PC-3 (cell line): ENCODE measurements around the gene CCDC154.

ENCODE experiments used
- EZH2 ChIP-seq: fragments of 300-600 bp; sonication (generic); IDR thresholded peaks from one replicate; pipeline ENCODE4 v1.6.1; 2017; ENCODE audit warnings: antibody characterized with exemption, mild to moderate bottlenecking, low read length; ENCODE audit not compliant: unreplicated experiment
- TF ChIP-seq, protein P1 (sequence below): fragments of 300-600 bp; sonication (generic); conservative IDR thresholded peaks from 2 replicates; pipeline ENCODE4 v1.5.1; 2017; ENCODE audit warnings: antibody characterized with exemption, low read depth, mild to moderate bottlenecking, low read length

DNA sequence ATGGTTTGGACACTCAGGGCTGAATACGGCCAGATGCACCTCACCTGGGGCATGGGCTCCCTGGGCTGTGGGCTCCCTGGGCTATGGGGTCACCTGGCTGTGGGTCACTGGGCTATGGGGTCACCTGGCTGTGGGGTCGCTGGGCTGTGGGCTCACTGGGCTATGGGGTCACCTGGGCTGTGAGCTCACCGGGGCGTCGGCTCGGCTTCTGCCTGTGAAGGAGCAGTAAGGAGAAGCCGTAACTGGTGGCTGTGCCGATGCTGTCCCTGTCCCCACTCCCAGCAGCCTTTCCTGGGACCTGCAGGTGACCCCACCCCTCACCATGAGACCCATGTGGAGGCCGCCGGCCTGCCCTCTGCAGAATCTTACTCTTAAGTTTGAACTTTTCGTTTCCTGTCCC, 15.3 kb downstream of the CCDC154 start:
- TF ChIP-seq, protein P1, sequence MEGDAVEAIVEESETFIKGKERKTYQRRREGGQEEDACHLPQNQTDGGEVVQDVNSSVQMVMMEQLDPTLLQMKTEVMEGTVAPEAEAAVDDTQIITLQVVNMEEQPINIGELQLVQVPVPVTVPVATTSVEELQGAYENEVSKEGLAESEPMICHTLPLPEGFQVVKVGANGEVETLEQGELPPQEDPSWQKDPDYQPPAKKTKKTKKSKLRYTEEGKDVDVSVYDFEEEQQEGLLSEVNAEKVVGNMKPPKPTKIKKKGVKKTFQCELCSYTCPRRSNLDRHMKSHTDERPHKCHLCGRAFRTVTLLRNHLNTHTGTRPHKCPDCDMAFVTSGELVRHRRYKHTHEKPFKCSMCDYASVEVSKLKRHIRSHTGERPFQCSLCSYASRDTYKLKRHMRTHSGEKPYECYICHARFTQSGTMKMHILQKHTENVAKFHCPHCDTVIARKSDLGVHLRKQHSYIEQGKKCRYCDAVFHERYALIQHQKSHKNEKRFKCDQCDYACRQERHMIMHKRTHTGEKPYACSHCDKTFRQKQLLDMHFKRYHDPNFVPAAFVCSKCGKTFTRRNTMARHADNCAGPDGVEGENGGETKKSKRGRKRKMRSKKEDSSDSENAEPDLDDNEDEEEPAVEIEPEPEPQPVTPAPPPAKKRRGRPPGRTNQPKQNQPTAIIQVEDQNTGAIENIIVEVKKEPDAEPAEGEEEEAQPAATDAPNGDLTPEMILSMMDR, result no peak
- no peak for TF ChIP-seq EZH2
